Activated naive CD4-positive, alpha-beta T cell treated with anti-CD3 and anti-CD28 coated beads, Interleukin-2, amount 10 ng/mL, durations not matched to agents 7 days and 5 days (primary cell): Measurements from ENCODE around the gene OPN1MW3.
"Not testable (repeated sequence)": the region's sequence is repeated elsewhere in the genome, so short reads cannot be mapped to it uniquely, and the experiment has no call there.

Experiments
- CTCF ChIA-PET: fragments of 350-600 bp; sonication (Branson Sonifier 250); formaldehyde crosslinking; loops from one replicate; lab custom pipeline; 2021; ENCODE audit warnings: antibody characterized with exemption; lab: Charles Lee
- DNase-seq: peaks from one replicate; pipeline ENCODE4 v3.0.0-alpha.2; 2020
- H3K27ac Mint-ChIP-seq: one replicate; pipeline ENCODE4 v1.8.0; 2021; ENCODE audit warnings: mild to moderate bottlenecking, moderate library complexity, mixed read lengths
- H3K27me3 Mint-ChIP-seq: one replicate; pipeline ENCODE4 v1.8.0; 2021; ENCODE audit warnings: mild to moderate bottlenecking, mixed read lengths
- H3K36me3 Mint-ChIP-seq: one replicate; pipeline ENCODE4 v1.8.0; 2021; ENCODE audit warnings: mixed read lengths
- H3K4me1 Mint-ChIP-seq: one replicate; pipeline ENCODE4 v1.8.0; 2021; ENCODE audit warnings: mixed read lengths
- H3K4me3 Mint-ChIP-seq: one replicate; pipeline ENCODE4 v1.8.0; 2021; ENCODE audit warnings: mild to moderate bottlenecking, moderate library complexity, mixed read lengths
- H3K9me3 Mint-ChIP-seq: one replicate; pipeline ENCODE4 v1.8.0; 2021; ENCODE audit warnings: mixed read lengths

Gene OPN1MW3

DNA sequence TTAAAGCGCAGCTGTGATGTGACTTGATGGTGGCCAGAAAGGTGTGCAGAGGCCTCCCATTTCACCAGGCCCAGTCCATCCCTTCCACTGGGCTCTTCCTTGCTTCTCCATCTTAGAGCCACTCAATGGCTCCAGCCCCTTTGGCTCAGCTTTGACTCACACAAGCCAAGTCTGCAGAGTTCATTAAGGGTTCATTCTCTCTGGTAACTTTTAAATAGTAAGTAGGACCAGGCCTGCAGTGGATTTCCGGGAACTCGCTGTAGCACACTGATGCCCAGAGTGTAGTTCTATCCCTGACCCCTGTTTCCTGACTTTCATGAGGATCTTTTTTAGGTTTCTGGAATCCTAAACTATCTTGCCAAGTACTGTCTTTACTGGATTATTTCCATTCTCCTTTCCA is 11.9 kb downstream of the OPN1MW3 start:
- DNase-seq, H3K27ac Mint-ChIP-seq, H3K27me3 Mint-ChIP-seq, CTCF ChIA-PET, H3K4me1 Mint-ChIP-seq, H3K4me3 Mint-ChIP-seq, H3K36me3 Mint-ChIP-seq, H3K9me3 Mint-ChIP-seq: not testable (repeated sequence)

DNA sequence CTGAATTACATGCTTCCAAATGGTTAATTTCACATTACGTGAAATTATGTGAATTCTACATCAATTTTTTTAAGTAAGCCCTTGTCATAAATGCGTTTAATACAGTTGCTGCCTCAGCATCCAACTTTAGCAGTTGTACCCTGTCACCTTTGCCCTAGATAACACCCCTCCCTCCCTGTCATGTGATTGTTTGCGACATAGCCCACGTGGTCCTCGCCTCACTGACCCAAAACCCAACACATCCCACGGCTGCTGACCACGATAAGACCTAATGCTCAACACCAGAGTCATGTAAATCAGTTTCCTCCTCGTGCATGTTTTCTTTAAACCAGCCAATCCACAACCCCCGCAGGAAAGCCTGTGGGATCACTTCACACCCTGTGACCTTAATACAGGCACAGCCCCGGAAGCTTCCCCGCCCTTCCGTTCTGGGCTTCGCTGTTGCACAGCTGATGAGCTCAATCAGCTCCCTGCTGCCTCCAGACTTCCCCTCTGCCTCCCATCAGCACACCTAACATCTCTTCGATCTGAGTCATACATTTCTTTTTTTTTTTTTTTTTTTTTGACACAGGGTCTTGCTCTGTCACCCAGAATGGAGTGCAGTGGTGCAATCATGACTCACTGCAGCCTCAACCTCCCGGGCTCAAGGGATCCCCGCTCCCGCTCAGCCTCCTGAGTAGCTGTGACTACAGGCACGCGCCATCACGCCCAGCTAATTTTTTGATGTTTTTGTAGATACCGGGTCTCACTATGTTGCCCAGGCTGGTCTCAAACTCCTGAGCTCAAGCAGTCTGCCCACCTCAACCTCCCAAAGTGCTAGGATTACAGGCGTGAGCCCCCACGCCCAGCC is 27.3 kb downstream of the OPN1MW3 start:
- H3K4me1 Mint-ChIP-seq, H3K4me3 Mint-ChIP-seq, H3K27ac Mint-ChIP-seq, DNase-seq, H3K27me3 Mint-ChIP-seq, CTCF ChIA-PET, H3K9me3 Mint-ChIP-seq, H3K36me3 Mint-ChIP-seq: not testable (repeated sequence)

GRCh38 chrX:154286406-154286805 is 29.0 kb downstream of the OPN1MW3 start:
- H3K4me1 Mint-ChIP-seq, H3K27me3 Mint-ChIP-seq, H3K9me3 Mint-ChIP-seq, H3K27ac Mint-ChIP-seq, CTCF ChIA-PET, DNase-seq, H3K4me3 Mint-ChIP-seq, H3K36me3 Mint-ChIP-seq: not testable (repeated sequence)

GRCh38 chrX:154294791-154295574 is 37.6 kb downstream of the OPN1MW3 start, which contains the start of gene TEX28:
TEX28 (minus strand) TSS chrX:154295124; CDS start chrX:154292117, 3,007 bp downstream.
- no peak for DNase-seq
- no peaks in the 10 kb centered on the region for H3K36me3 Mint-ChIP-seq
- CTCF ChIA-PET, result no interaction called here
- H3K27ac Mint-ChIP-seq, result no peak within 1 kb of the TSS
- no peaks in the 10 kb centered on the region for H3K9me3 Mint-ChIP-seq
- no peak within 1 kb of the TSS for H3K4me3 Mint-ChIP-seq
- H3K4me1 Mint-ChIP-seq, result no peaks in the 10 kb centered on the region
- H3K27me3 Mint-ChIP-seq, result no peaks in the 10 kb centered on the region

- H3K27me3 Mint-ChIP-seq, result no peaks in the 10 kb centered on the region
- no peak within 1 kb of the TSS for H3K4me3 Mint-ChIP-seq
- DNase-seq, result no peak
- H3K27ac Mint-ChIP-seq, result no peak within 1 kb of the TSS
- CTCF ChIA-PET, result no interaction called here
- no peaks in the 10 kb centered on the region for H3K4me1 Mint-ChIP-seq
- no peaks in the 10 kb centered on the region for H3K9me3 Mint-ChIP-seq
- no peaks in the 10 kb centered on the region for H3K36me3 Mint-ChIP-seq
Measured at GRCh38 chrX:154295664-154296310, 38.4 kb downstream of the OPN1MW3 start, which contains the start of gene TKTL1. TKTL1 (plus strand) TSS chrX:154295795; CDS start chrX:154295860, 65 bp downstream.

DNA sequence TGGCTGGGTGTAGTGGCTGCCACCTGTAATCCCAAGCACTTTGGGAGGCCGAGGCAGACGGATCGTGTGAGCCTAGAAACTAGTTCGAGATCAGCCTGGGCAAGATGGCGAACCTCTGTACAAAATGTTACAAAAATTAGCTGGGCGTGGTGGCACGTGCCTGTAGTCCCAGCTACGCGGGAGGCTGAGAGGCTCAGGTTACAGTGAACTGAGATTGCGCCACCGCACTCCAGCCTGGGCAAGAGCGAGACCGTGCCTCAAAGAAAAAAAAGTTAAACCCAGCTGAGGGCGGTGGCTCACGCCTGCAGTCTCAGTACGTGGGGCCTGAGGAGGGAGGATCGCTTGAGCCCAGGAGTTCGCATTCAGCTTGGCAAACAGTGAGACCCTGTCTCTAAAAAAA is 39.3 kb downstream of the OPN1MW3 start:
- H3K4me1 Mint-ChIP-seq, result no peaks in the 10 kb centered on the region
- H3K27me3 Mint-ChIP-seq, result no peaks in the 10 kb centered on the region
- no peak overlapping the region for H3K27ac Mint-ChIP-seq
- no peaks in the 10 kb centered on the region for H3K36me3 Mint-ChIP-seq
- DNase-seq, result no peak
- CTCF ChIA-PET, result no interaction called here
- H3K9me3 Mint-ChIP-seq, result no peaks in the 10 kb centered on the region
- H3K4me3 Mint-ChIP-seq, result no peak overlapping the region

GRCh38 chrX:154298312-154298711 is 40.9 kb downstream of the OPN1MW3 start:
- Mint-ChIP-seq H3K36me3 (no peaks in the 10 kb centered on the region), H3K27ac (no peak overlapping the region), H3K4me1 (no peaks in the 10 kb centered on the region), H3K27me3 (peaks cover 9% of the 10 kb centered on the region), H3K9me3 (no peaks in the 10 kb centered on the region), H3K4me3 (no peak overlapping the region)
- CTCF ChIA-PET, result no interaction called here
- DNase-seq, result no peak

DNA sequence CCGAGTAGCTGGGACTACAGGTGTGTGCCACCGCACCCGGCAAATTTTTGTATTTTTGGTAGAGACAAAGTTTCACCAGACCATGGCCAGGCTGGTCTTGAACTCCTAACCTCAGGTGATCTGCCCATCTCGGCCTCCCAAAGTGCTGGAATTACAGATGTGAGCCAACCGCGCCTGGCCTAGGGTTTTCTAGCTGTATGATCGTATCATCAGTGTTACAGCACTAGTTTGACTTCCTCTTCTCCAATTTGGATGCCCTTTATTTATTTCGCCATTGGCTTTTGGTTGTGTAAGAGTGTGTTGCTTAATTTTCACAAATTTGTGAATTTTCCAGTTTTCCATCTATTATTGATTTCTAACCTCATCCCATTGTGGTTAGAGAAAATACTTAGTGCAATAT is 43.4 kb downstream of the OPN1MW3 start:
- Mint-ChIP-seq H3K4me1 (peaks cover 2% of the 10 kb centered on the region), H3K27me3 (peaks cover 15% of the 10 kb centered on the region), H3K9me3 (no peaks in the 10 kb centered on the region)

GRCh38 chrX:154302998-154303397 is 45.6 kb downstream of the OPN1MW3 start:
- H3K27ac Mint-ChIP-seq, DNase-seq, H3K36me3 Mint-ChIP-seq, H3K4me1 Mint-ChIP-seq, H3K4me3 Mint-ChIP-seq, H3K9me3 Mint-ChIP-seq: not testable (repeated sequence)
- CTCF ChIA-PET, result interaction anchor here (0.7 kb wide), 1 partner anchor 79 kb away, joined by 3 read pairs; no protein-coding TSS in a partner anchor
- peaks cover 15% of the 10 kb centered on the region for H3K27me3 Mint-ChIP-seq

More for the DNA sequence above, 43.4 kb downstream of the OPN1MW3 start:
- CTCF ChIA-PET, result no interaction called here
- Mint-ChIP-seq H3K4me3 (no peak overlapping the region), H3K27ac (no peak overlapping the region), H3K36me3 (no peaks in the 10 kb centered on the region)
- no peak for DNase-seq

- Mint-ChIP-seq H3K36me3 (no peaks in the 10 kb centered on the region), H3K27ac (no peak overlapping the region), H3K27me3 (peaks cover 15% of the 10 kb centered on the region), H3K4me3 (no peak overlapping the region), H3K4me1 (peaks cover 13% of the 10 kb centered on the region), H3K9me3 (no peaks in the 10 kb centered on the region)
- no peak for DNase-seq
- CTCF ChIA-PET, result interaction anchor here (0.7 kb wide), 1 partner anchor 78 kb away, joined by 3 read pairs; no protein-coding TSS in a partner anchor
Measured at GRCh38 chrX:154303476-154303875, 46.1 kb downstream of the OPN1MW3 start.

- Mint-ChIP-seq H3K27me3 (peaks cover 15% of the 10 kb centered on the region), H3K36me3 (no peaks in the 10 kb centered on the region), H3K4me1 (peaks cover 21% of the 10 kb centered on the region), H3K27ac (no peak overlapping the region), H3K4me3 (no peak overlapping the region), H3K9me3 (no peaks in the 10 kb centered on the region)
- CTCF ChIA-PET, result no interaction called here
- no peak for DNase-seq
Measured at GRCh38 chrX:154304846-154305245, 47.5 kb downstream of the OPN1MW3 start.

- Mint-ChIP-seq H3K4me3 (no peak overlapping the region), H3K27ac (no peak overlapping the region), H3K36me3 (no peaks in the 10 kb centered on the region), H3K9me3 (no peaks in the 10 kb centered on the region), H3K27me3 (peaks cover 15% of the 10 kb centered on the region), H3K4me1 (peaks cover 21% of the 10 kb centered on the region)
- no peak for DNase-seq
- CTCF ChIA-PET, result no interaction called here
Measured at GRCh38 chrX:154305541-154306205, 48.3 kb downstream of the OPN1MW3 start.

- no peaks in the 10 kb centered on the region for H3K36me3 Mint-ChIP-seq
- peaks cover 29% of the 10 kb centered on the region for H3K4me1 Mint-ChIP-seq
- no peak overlapping the region for H3K27ac Mint-ChIP-seq
- DNase-seq, result no peak
- peaks cover 12% of the 10 kb centered on the region for H3K27me3 Mint-ChIP-seq
- no peaks in the 10 kb centered on the region for H3K9me3 Mint-ChIP-seq
- no peak overlapping the region for H3K4me3 Mint-ChIP-seq
- CTCF ChIA-PET, result no interaction called here
Measured at GRCh38 chrX:154307202-154307601, 49.8 kb downstream of the OPN1MW3 start.
